PC-9 (cell line): ENCODE results near the gene ILKAP. TPM values are rescaled to one million over a fixed set of nuclear protein-coding genes. Genes with fewer than 3 reads are reported as not detected.

ENCODE experiments used
- BruUV-seq: library from RNA; stranded (reverse); fragments of 400-500 nt; replicated peaks from 2 replicates; lab custom pipeline; 2021; lab: Mats Ljungman, UMichigan
- CTCF ChIA-PET: fragments of 300-600 bp; sonication (Branson Sonifier 250); formaldehyde crosslinking; loops from one replicate; lab custom pipeline; 2022; ENCODE audit warnings: antibody characterized with exemption; lab: Charles Lee
- POLR2A ChIA-PET: fragments of 300-600 bp; sonication (Branson Sonifier 250); formaldehyde crosslinking; loops from one replicate; lab custom pipeline; 2022; ENCODE audit warnings: antibody characterized with exemption; ENCODE audit not compliant: unreplicated experiment; lab: Charles Lee
- DNase-seq, 2 experiments: peaks; one replicate each; pipeline versions ENCODE4 v3.0.0 to v3.0.0-alpha.2; 2015 to 2022; ENCODE audit warnings: mixed read lengths in 1 of 2
- H2AFZ ChIP-seq: fragments of 200-600 bp; sonication (generic); 2 replicates; pipeline ENCODE4 v1.8.1; 2017; ENCODE audit warnings: antibody characterized with exemption
- H3F3A ChIP-seq: fragments of 200-600 bp; sonication (generic); 2 replicates; pipeline ENCODE4 v1.8.1; 2017; ENCODE audit warnings: antibody characterized with exemption, mild to moderate bottlenecking, low read depth; ENCODE audit not compliant: insufficient read depth
- H3K27ac ChIP-seq: fragments of 200-600 bp; sonication (generic); 2 replicates; pipeline ENCODE4 v1.6.1; 2016; ENCODE audit warnings: mixed run types
- H3K27me3 ChIP-seq: fragments of 200-600 bp; sonication (generic); 2 replicates; pipeline ENCODE4 v1.6.1; 2016; ENCODE audit warnings: low read depth, mixed run types; ENCODE audit not compliant: insufficient read depth
- H3K36me3 ChIP-seq: fragments of 200-600 bp; sonication (generic); 2 replicates; pipeline ENCODE4 v1.6.1; 2016; ENCODE audit warnings: low read depth, mixed run types
- H3K4me1 ChIP-seq: fragments of 200-600 bp; sonication (generic); replicated peaks from 2 replicates; pipeline ENCODE4 v1.6.1; 2016; ENCODE audit warnings: mixed run types; ENCODE audit not compliant: insufficient read depth
- H3K4me2 ChIP-seq: fragments of 200-600 bp; sonication (generic); 2 replicates; pipeline ENCODE4 v1.6.1; 2017; ENCODE audit warnings: mixed run types
- H3K4me3 ChIP-seq: fragments of 200-600 bp; sonication (generic); 2 replicates; pipeline ENCODE4 v1.6.1; 2016; ENCODE audit warnings: mixed run types
- H3K79me2 ChIP-seq: fragments of 200-600 bp; sonication (generic); 2 replicates; pipeline ENCODE4 v1.6.1; 2017; ENCODE audit warnings: low read depth, mixed run types
- H3K9me2 ChIP-seq: fragments of 200-600 bp; sonication (generic); 2 replicates; pipeline ENCODE4 v1.8.1; 2017; ENCODE audit warnings: mild to moderate bottlenecking; ENCODE audit not compliant: insufficient read depth
- H3K9me3 ChIP-seq: fragments of 200-600 bp; sonication (generic); 2 replicates; pipeline ENCODE4 v1.8.1; 2016; ENCODE audit warnings: low read depth; ENCODE audit not compliant: insufficient read depth
- H4K20me1 ChIP-seq: fragments of 200-600 bp; sonication (generic); 2 replicates; pipeline ENCODE4 v1.8.1; 2017; ENCODE audit not compliant: insufficient read depth
- EZH2 ChIP-seq: fragments of 200-600 bp; sonication (generic); IDR thresholded peaks from 2 replicates; pipeline ENCODE4 v1.8.0; 2017; ENCODE audit warnings: antibody characterized with exemption, low read depth
- intact Hi-C: fragments of 100-400 bp; cut with micrococcal nuclease; formaldehyde crosslinking; loops from one replicate; pipeline ENCODE4 v1.10.0; 2022; ENCODE audit not compliant: unreplicated experiment
- total RNA-seq: library from RNA; stranded (reverse); gene quantifications from 2 replicates; pipeline ENCODE4 v1.2.3, GENCODE V29; 2021
- TF ChIP-seq, protein P1 (sequence below): fragments of 200-600 bp; sonication (generic); conservative IDR thresholded peaks from 2 replicates; pipeline ENCODE4 v1.6.1; 2017; ENCODE audit warnings: mixed run types, antibody characterized with exemption, mild to moderate bottlenecking, moderate library complexity

The ILKAP gene
- total RNA-seq, 1 experiment from 2014 or later: 55.6 TPM

DNA sequence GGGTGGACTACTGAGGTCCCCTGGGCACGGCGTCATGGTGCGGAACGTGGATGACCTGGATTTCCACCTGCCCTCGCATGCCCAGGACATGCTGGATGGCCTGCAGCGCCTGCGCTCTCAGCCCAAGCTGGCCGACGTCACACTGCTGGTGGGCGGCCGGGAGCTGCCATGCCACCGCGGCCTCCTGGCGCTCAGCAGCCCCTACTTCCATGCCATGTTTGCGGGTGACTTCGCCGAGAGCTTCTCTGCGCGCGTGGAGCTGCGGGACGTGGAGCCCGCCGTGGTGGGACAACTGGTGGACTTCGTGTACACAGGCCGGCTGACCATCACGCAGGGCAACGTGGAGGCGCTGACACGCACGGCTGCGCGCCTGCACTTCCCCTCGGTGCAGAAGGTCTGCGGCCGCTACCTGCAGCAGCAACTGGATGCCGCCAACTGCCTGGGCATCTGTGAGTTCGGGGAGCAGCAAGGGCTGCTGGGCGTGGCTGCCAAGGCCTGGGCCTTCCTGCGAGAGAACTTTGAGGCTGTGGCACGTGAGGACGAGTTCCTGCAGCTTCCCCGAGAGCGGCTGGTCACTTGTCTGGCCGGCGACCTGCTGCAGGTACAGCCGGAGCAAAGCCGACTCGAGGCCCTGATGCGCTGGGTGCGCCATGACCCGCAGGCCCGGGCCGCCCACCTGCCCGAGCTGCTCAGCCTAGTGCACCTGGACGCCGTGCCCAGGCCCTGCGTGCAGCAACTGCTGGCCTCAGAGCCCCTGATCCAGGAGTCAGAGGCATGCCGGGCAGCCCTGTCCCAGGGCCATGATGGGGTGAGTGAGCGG is 62.6 kb downstream of the ILKAP start:
- Histone ChIP-seq H3K4me3 (no peak overlapping the region), H3K79me2 (no peaks in the 10 kb centered on the region), H3K9me2 (no peaks in the 10 kb centered on the region), H3K27ac (no peak overlapping the region), H3K4me2 (peak overlapping the region; percentile 69), H3F3A (peaks cover 29% of the 10 kb centered on the region), H3K9me3 (no peaks in the 10 kb centered on the region), H3K36me3 (no peaks in the 10 kb centered on the region), H3K4me1 (peaks cover 69% of the 10 kb centered on the region), H4K20me1 (no peaks in the 10 kb centered on the region), H3K27me3 (no peaks in the 10 kb centered on the region), H2AFZ (no peak overlapping the region)
- CTCF ChIA-PET: interaction anchor here (0.6 kb wide), 3 partner anchors 248 to 1013 kb away, joined by 3 to 9 read pairs (median 6); no protein-coding TSS in a partner anchor
- intact Hi-C loops: loop anchor here (10.0 kb wide), 1 partner anchor 104 kb away; the partner anchor contains the start of gene HES6
- no TSS peak for BruUV-seq
- no peak for DNase-seq
- POLR2A ChIA-PET: interaction anchor here (0.5 to 0.6 kb wide), 2 partner anchors 146 to 467 kb away, joined by 5 to 6 read pairs; no protein-coding TSS in a partner anchor
- no peak for TF ChIP-seq EZH2
- TF ChIP-seq, protein P1, sequence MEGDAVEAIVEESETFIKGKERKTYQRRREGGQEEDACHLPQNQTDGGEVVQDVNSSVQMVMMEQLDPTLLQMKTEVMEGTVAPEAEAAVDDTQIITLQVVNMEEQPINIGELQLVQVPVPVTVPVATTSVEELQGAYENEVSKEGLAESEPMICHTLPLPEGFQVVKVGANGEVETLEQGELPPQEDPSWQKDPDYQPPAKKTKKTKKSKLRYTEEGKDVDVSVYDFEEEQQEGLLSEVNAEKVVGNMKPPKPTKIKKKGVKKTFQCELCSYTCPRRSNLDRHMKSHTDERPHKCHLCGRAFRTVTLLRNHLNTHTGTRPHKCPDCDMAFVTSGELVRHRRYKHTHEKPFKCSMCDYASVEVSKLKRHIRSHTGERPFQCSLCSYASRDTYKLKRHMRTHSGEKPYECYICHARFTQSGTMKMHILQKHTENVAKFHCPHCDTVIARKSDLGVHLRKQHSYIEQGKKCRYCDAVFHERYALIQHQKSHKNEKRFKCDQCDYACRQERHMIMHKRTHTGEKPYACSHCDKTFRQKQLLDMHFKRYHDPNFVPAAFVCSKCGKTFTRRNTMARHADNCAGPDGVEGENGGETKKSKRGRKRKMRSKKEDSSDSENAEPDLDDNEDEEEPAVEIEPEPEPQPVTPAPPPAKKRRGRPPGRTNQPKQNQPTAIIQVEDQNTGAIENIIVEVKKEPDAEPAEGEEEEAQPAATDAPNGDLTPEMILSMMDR: no peak

DNA sequence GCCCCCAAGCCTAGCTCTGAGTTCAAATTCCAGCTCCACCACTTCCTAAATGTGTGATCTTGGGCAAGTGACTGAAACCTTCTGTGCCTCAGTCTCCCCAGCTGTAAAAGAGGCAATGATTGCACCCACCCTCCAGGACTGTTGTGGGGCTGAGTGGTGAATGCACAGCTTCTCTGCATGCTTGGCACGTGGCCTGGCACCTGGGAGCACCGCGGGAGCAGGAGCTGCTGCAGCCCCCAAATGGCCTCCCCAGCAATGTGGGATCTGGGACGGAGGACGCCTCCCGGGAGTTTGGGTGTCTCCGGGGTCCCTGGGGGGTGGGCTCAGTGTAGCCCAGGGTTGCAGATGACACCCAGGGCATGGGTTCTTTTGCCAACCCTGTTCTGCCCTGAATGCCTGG is 63.5 kb downstream of the ILKAP start:
- no peak for DNase-seq
- no peaks in the 10 kb centered on the region for H3K27me3 ChIP-seq
- ChIA-PET POLR2A (no interaction called here), CTCF (no interaction called here)
- no peak overlapping the region for H3K4me2 ChIP-seq
- TF ChIP-seq, protein P1: no peak
- TF ChIP-seq EZH2: no peak
- H3K79me2 ChIP-seq: no peaks in the 10 kb centered on the region
- H3K36me3 ChIP-seq: no peaks in the 10 kb centered on the region
- H3K9me2 ChIP-seq: no peaks in the 10 kb centered on the region
- H3K4me3 ChIP-seq: no peak overlapping the region
- H4K20me1 ChIP-seq: no peaks in the 10 kb centered on the region
- intact Hi-C loops: loop anchor here (10.0 kb wide), 1 partner anchor 105 kb away; the partner anchor contains the start of gene HES6
- H3F3A ChIP-seq: peaks cover 25% of the 10 kb centered on the region
- no TSS peak for BruUV-seq
- no peak overlapping the region for H3K27ac ChIP-seq
- H3K9me3 ChIP-seq: no peaks in the 10 kb centered on the region
- peaks cover 64% of the 10 kb centered on the region for H3K4me1 ChIP-seq
- no peak overlapping the region for H2AFZ ChIP-seq

DNA sequence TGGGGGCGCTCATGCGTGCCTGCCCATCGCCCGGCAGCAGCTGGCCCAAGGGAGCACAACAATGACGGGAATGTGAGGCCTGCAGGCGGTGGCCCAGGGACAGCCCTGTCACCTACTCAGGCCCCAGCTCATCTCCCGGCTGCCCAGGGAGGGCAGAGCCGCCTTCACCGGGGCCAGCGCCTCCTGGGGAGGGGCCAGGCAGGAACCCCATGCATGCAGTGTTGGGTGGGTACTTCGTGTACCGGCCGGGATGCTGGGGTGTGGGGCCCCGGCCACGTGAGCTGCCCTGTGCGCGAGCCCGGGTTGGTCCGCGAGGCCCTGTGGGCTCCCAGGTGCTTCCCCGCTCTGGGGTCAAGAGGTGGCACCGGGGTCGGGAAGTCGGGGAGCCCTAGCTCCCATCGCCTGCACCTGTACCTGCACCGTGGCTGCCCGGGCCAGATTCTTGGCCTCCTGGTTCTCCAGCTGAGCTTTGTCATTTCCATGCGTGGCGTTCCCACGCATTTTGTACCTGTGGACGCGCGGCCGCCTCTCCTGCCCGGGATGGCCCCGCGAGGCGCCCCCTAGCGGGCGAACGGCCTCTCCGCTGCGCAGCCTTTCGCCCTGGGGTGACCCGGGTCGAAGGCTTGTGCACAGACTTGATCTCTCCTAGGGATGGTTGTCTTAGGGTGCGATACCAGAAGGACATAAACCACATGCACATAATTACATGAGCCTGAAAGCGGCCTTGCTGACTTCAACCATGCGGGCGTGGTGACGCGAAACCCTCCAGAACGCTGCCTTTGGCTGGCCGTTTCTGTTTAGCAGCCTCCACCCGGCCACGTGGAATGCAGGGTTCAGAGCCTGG is 64.1 kb downstream of the ILKAP start:
- ChIA-PET CTCF (interaction anchor here (0.6 to 1.2 kb wide), 2 partner anchors 12 to 50 kb away, joined by 3 read pairs; no protein-coding TSS in a partner anchor), POLR2A (interaction anchor here (0.6 kb wide), 1 partner anchor 83 kb away, joined by 4 read pairs; no protein-coding TSS in a partner anchor)
- H3K4me3 ChIP-seq: no peak overlapping the region
- no peaks in the 10 kb centered on the region for H4K20me1 ChIP-seq
- H3K9me2 ChIP-seq: no peaks in the 10 kb centered on the region
- TF ChIP-seq, protein P1: peak; percentile 47
- TF ChIP-seq EZH2: no peak
- H3K27ac ChIP-seq: no peak overlapping the region
- no peak overlapping the region for H2AFZ ChIP-seq
- no TSS peak for BruUV-seq
- peak in 1 of 2 experiments; percentile 64 for DNase-seq
- no peaks in the 10 kb centered on the region for H3K27me3 ChIP-seq
- intact Hi-C loops: loop anchor here (10.0 kb wide), 1 partner anchor 105 kb away; the partner anchor contains the start of gene HES6
- H3F3A ChIP-seq: peaks cover 25% of the 10 kb centered on the region; the same call in 1 of the 2 replicates
- peaks cover 64% of the 10 kb centered on the region for H3K4me1 ChIP-seq
- peak overlapping the region; percentile 47 for H3K4me2 ChIP-seq
- H3K36me3 ChIP-seq: no peaks in the 10 kb centered on the region
- H3K79me2 ChIP-seq: no peaks in the 10 kb centered on the region
- H3K9me3 ChIP-seq: no peaks in the 10 kb centered on the region
